ENCODE data around the gene CZIB. TPM values are rescaled to one million over a fixed set of nuclear protein-coding genes. Genes with fewer than 3 reads are reported as not detected.
"Not testable (repeated sequence)": the region's sequence is repeated elsewhere in the genome, so short reads cannot be mapped to it uniquely, and the experiment has no call there.

The CZIB gene
- polyA plus RNA-seq, 2 of the 4 experiments (the other 2 are of a cell fraction) = 33.1 to 66.2 TPM

GRCh38 chr1:53207726-53208125 lies 12.7 kb downstream of the CZIB start (continued):
- TF ChIP-seq BCL3 (IDR thresholded peaks at IDR 0.05) (no peak), ZC3H11A (IDR thresholded peaks at IDR 0.05) (no peak), E2F6 (IDR thresholded peaks at IDR 0.05; ENCODE audit: borderline replicate concordance, low read depth) (no peak), RARB (CRISPR knock-in tag; IDR thresholded peaks at IDR 0.05) (no peak), HES2 (IDR thresholded peaks at IDR 0.05) (no peak)

GRCh38 chr1:53206735-53207379 lies 13.6 kb downstream of the CZIB start:
- Histone ChIP-seq H3K9me3 (peaks cover 17% of the 10 kb centered on the region; the same call in 2 of the 3 replicates), H3K4me3 (no peak overlapping the region), H3K4me2 (no peak overlapping the region), H3K4me1 (no peaks in the 10 kb centered on the region), H3K27ac (no peak overlapping the region)
- ATAC-seq (no peak), FAIRE-seq (no peak), DNase-seq (ENCODE audit: low read depth in 1 of 2, low spot score in 1 of 2) (no peak)
- ChIA-PET CTCF (no interaction called here), POLR2A (no interaction called here)
- TF ChIP-seq CBX8 (IDR thresholded peaks at IDR 0.05) (no peak), EHMT2 (IDR thresholded peaks at IDR 0.05; ENCODE audit: low read depth) (no peak), ZFP36 (IDR thresholded peaks at IDR 0.05; ENCODE audit: borderline replicate concordance, partially characterized antibody) (no peak), TP53 (CRISPR knock-in tag; IDR thresholded peaks at IDR 0.05) (no peak), JUN (IDR thresholded peaks at IDR 0.05) (no peak), RCOR1 (IDR thresholded peaks at IDR 0.05; ENCODE audit: low read depth, low read length) (no peak), PHF8 (IDR thresholded peaks at IDR 0.05; ENCODE audit: borderline replicate concordance, low read depth) (no peak), POLR2AphosphoS2 (conservative IDR thresholded peaks at IDR 0.05; ENCODE audit: low read length) (no peak), FOSB (CRISPR knock-in tag; IDR thresholded peaks at IDR 0.05) (no peak), MAFK (IDR thresholded peaks at IDR 0.05; ENCODE audit: partially characterized antibody) (no peak), ZNF302 (CRISPR knock-in tag; IDR thresholded peaks at IDR 0.05) (no peak), FOSL2 (IDR thresholded peaks at IDR 0.05) (no peak), FOSL2 (CRISPR knock-in tag; IDR thresholded peaks at IDR 0.05) (no peak), JUNB (IDR thresholded peaks at IDR 0.05) (no peak), EP300 (IDR thresholded peaks at IDR 0.05) (no peak), REST (IDR thresholded peaks at IDR 0.05) (no peak), MAZ (IDR thresholded peaks at IDR 0.05; ENCODE audit: borderline replicate concordance, low read depth, low read length) (no peak), CTCF (IDR thresholded peaks at IDR 0.05) (no peak), ESRRA (IDR thresholded peaks at IDR 0.05; ENCODE audit: borderline replicate concordance, low read length) (no peak), HOXB13 (CRISPR knock-in tag; IDR thresholded peaks at IDR 0.05; ENCODE audit: low read depth) (no peak)
- 86% methylated on average over 1 of the region's 1 CpG for WGBS (ENCODE audit: missing lambda C conversion rate)

GRCh38 chr1:53206083-53206685 lies 14.2 kb downstream of the CZIB start:
- CTCF ChIA-PET; ATAC-seq; POLR2A ChIA-PET; DNase-seq (ENCODE audit: low read depth in 1 of 2, low spot score in 1 of 2); H3K4me2 ChIP-seq; FAIRE-seq; H3K4me1 ChIP-seq; H3K4me3 ChIP-seq; H3K27ac ChIP-seq: not testable (repeated sequence)
- peaks cover 17% of the 10 kb centered on the region; the same call in 2 of the 3 replicates for H3K9me3 ChIP-seq
- WGBS (ENCODE audit: missing lambda C conversion rate) = 88% methylated on average over 3 of the region's 3 CpGs

GRCh38 chr1:53205496-53205895 lies 14.9 kb downstream of the CZIB start:
- H3K4me2 ChIP-seq; ATAC-seq; FAIRE-seq; POLR2A ChIA-PET; H3K4me1 ChIP-seq; DNase-seq (ENCODE audit: low read depth in 1 of 2, low spot score in 1 of 2); H3K27ac ChIP-seq; CTCF ChIA-PET; H3K4me3 ChIP-seq: not testable (repeated sequence)
- WGBS (ENCODE audit: missing lambda C conversion rate) = 100% methylated on average over 1 of the region's 1 CpG
- H3K9me3 ChIP-seq = peaks cover 17% of the 10 kb centered on the region; the same call in 2 of the 3 replicates

Measured in A549 (cell line).